Stimulated activated CD8-positive, alpha-beta memory T cell treated with anti-CD3 and anti-CD28 coated beads, Interleukin-7, amount 100 ng/mL, for 48 hours (primary cell): ENCODE results near the gene GTSF1L.
"Not testable (repeated sequence)": the region's sequence is repeated elsewhere in the genome, so short reads cannot be mapped to it uniquely, and the experiment has no call there.

Experiments
- DNase-seq, 2 donors: peaks; one replicate each; pipeline ENCODE4 v3.0.0-alpha.2; 2020; ENCODE audit warnings: low read depth in 1 of 2; ENCODE audit errors: extremely low read depth in 1 of 2

GTSF1L gene

DNA sequence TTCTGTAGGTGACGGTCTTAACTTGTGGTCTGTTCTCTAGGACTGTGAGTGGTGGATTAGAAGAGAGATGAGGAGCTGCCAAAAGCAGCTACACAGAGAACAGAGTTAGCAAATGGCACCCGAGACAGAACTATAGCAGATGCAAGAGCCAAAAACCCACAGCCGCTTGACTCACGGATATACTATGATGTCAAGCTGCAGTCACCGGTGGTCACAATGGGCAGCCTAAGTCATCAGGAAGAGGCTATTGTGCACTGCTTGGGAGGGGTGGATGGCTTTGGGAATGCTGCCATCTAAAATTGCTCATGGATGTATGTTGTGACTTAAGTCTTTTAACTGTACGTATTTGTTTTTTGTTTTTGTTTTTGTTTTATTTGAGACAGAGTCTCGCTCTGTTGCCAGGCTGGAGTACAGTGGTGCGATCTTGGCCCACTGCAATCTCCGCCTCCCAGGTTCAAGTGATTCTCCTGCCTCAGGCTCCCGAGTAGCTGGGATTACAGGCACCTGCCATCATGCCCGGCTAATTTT, at the start of gene GTSF1L:
TSS of gene GTSF1L (minus strand) at position 192 of the 528 bp plus-strand sequence. CDS start 308 bp downstream, outside the sequence.
- no peak for DNase-seq

DNA sequence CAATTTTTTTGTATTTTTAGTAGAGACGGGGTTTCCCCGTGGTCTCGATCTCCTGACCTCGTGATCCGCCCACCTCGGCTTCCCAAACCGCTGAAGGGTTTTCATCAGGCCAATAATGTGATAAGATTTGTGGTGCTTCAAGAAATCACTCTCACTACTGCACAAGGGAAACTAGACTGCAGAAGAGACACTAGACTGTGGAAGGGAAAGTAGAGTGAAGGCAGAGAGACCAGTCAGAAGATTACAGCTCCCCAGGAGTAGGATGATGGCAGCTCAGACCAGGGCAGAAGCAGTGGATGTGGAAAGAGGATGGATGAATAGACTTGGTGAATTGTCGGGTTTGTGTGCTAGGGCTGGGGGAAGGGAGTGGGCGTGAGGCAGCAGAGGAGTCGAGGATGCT, 48.0 kb upstream of the GTSF1L start:
- DNase-seq = no peak

DNA sequence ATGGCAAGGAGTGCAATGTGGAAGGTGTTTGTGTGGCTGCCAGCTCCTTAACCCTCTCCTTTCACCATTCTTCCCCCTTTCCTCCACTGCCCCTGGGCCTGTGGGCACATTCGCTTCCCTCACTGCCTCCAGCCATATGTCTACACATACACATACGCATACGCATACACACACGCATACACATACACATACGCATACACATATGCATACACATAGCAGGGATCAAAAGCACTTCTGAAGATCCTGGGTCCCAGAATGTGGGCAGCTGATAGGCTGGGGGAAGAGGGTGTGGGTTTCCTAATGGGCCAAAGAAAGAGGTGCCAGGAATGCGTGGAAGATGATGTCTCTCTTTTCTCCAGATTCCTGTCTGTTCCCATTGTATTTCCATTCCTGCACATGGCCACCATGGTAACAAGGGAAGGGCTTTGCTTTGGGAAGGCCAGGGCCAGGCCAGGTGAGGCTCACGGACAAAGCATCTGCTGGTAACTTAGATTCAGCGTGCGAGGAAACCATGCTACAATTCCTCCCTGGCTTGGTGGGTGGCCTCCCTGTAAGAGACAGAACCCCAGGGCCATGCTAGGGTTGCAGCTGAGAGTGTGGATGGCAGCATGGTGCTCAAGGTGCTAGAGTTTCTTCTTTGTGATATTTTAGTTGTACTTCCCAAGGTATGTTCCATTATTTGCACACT, 44.8 kb upstream of the GTSF1L start:
- no peak for DNase-seq

DNA sequence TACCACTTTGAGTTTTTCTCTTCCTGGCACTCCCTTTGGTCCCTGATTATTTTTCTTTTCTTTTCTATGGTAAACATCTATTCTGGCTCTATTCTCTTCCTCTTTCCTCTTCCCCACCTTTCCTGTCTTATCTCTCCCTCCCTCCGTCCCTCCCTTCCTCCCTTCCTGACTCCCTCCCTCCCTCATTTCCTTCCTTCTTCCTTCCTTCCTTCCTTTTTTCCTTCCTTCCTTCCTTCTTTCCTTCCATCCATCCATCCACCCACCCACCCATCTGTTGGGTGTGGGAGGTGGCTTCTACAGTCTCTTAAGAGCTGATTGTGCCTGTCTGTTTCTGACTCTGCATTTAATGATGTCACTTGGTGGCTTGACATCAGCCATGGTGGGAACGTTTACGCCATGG, 43.5 kb upstream of the GTSF1L start:
- no peak for DNase-seq

DNA sequence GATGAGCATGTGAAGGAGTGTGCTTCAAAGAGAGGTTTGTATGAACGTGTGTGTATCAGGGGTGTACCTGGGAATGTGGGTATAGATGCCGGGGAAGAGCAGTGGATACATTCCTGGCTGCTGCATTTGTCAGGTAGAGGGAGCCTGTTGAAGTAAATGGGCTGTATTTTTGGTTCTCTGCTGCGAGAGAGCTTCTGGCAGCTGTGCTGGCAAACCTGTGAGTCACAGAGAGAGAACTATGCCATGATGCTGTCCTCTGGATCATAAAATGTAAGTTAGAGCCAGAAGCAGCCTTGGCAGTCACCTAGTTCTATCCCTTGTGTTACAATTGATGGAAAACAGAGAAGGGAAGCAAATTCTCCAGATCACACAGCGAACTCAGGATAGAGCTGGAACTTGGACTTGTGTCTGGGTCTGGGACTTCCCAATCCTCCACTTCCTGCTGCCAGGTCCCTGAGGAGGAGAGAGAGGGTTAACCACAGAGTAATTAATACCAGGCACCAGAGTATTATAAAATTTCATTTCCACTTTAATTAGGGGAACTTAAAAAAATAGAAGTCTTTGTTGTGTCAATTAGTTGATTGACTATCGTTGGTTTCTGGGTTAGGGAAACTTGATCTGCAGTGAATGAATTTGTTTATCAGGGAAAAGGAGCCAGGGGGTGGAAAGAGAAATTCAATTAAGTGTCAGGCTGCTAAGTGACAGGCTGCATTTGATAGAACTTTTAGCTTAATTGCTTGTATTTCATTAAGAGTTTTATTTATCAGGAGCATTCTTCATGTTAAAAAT, 41.1 kb upstream of the GTSF1L start:
- DNase-seq = no peak

DNA sequence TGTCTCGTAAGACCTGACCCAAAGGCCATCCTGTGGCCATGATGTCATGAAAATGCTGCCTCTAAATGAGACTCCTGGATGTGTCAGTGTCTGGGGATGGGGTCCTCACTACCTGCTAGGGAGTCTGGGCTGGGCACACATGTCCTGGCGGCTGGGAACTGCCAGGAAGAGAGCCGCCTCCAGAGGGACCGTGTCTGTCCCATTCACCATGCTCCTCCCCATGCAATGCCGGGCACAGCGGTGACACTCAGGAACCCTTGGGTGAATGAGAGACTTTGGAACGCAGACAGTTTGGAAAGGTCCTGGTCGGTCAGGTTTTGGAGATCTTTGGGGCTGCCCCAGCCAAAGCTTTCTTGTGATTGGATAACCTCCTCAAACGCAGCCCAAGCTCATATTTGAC, 40.1 kb upstream of the GTSF1L start:
- no peak for DNase-seq

DNA sequence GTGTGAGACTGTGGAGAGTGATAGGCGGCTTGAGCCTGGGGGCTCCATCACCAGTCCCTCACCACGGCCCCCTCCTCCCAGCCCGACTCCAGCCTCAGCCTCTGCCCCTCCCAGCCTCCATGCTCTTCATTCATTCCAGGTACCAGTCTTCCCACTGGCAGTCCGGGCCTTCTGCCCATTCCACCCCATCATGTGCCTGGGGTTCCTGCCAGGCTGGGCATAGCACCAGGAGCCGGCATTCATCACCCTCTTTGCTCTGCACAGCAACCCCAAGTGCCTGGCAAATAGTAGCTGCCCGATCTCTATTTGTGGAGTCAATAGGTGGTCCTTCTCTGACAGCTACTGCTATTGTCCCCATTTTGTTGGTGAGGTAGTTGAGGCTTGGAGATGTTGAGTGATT, 39.6 kb upstream of the GTSF1L start:
- no peak for DNase-seq

DNA sequence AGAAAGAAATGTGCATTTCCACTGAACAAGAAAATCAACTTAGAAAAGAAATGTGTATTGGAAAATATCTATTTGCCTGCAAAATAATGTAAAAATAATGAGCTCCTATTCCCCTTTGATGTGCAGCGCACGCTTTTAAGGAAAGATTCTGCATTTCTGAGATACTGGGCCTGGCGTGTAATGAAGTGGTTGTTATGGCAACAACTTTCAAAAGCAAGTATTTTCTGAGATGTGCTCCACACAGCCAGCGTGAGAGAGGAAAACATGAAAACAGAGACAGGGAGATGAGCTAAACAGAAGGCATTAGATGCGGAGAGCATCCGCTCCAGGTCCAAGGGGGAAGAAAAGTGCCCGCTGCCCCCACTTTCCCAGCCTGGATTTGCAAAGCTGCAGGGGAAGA, 39.1 kb upstream of the GTSF1L start:
- no peak for DNase-seq

DNA sequence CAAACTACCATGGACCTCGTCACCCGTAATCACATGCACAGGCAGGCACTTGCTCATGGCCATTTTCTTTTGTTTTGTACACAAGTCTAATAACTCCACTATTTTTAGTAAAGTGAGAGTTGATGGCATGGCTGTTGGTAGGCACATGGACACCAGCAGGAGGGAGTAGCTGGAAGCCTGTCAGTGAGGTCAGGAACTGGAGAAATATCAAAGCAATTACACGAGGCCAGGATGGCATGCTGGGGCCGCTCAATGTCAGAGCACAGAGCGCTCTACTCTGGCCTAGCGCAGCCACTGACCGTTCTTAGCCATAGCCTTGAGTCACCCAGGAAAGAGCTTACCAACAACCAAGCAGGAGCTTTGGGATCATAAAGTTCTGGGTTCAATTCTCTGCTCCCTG, 36.1 kb upstream of the GTSF1L start:
- DNase-seq = no peak

DNA sequence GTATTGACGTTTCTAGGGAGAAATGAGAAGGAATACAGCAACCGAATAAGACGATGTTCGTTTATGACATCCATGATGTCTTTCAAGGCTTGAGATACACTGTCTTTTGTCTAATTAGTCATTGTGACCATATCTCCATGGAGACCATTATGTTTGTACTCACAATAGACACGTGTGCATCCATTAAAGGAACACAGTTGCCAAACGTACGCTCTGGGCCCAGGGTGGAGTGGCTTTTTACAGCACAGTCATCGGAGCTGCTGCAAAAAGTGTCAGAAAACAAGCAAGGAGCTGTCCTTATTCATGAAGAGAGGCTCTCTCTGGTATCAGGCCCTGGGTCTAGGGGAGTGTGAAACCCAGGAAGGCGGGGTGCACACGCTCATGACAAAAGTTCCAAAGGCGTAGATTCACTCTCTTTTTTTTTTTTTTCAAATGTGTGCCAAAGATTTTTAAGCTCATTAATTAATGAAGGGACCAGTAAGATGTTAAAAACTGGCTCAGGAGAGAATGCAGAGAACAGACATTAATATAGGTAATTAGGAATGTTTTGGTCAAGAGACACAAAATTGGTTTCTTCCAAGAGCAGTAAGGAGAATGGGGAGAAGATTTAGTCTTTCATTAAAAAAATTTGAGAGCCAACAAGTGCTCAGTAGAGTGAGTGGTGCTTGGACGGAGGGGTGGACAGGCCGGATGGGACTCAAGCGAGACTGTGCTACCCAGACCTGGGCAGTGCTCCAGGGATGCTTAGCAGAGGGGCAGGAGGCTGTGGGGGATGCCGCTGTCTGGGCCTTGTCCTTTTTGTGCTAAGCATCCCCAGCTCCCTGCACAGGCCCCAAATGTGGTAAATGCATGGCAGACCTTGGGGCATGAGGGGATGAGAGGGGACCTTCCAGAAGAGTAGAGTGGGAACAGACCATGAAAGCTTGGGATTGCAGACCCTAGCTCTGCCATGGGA, 34.9 kb upstream of the GTSF1L start:
- DNase-seq = no peak

DNA sequence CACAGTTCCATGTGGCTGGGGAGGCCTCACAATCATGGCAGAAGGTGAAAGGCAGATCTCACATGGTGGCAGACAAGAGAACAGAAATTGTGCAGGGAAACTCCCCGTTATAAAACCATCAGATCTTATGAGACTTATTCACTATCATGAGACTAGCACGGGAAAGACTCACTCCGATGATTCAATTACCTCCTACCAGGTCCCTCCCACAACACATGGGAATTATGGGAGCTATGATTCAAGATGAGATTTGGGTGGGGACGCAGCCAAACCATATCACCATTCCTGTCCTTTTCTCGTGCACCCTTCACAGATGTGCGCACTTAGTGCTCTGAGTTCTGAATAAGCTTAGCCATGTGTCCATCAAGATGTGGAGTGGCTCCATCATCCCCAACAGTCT, 31.1 kb upstream of the GTSF1L start:
- DNase-seq = not testable (repeated sequence)

DNA sequence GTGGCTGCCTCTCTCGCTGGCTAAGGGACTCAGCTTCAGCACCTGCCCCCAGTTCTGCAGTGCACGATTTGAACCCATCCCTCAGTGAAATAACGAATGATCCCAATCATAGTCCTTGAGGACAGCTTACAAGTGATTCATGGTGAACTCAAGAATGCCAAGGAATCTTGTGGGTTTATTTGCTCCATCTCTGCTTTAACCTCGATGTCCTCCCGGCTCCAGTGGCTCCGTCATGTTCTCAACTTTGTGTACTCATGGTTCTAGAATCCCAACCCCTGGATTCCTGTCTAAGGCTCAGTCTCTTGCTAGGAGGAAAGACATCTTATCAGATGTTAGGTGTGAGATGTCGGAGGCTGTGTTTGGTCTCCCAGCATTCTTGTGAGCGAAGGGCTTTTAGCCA, 29.0 kb upstream of the GTSF1L start:
- no peak for DNase-seq

DNA sequence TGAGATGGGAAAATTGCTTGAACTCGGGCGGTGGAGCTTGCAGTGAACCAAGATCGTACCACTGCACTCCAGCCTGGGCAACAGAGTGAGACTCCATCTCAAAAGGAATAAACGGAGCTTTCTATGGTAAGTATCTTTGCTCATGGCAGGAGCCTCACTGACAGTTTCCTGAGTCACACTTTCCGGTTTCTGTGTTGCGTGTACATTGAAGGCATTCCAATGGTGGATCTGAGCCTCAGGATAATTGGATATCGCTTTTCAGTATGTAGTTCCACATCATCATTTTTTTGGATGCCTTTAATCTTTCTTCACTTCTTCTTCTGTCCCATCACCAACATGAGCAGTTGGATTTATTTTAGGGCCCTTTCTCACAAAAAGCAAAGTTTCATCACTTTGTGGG, 28.6 kb upstream of the GTSF1L start:
- no peak for DNase-seq

DNA sequence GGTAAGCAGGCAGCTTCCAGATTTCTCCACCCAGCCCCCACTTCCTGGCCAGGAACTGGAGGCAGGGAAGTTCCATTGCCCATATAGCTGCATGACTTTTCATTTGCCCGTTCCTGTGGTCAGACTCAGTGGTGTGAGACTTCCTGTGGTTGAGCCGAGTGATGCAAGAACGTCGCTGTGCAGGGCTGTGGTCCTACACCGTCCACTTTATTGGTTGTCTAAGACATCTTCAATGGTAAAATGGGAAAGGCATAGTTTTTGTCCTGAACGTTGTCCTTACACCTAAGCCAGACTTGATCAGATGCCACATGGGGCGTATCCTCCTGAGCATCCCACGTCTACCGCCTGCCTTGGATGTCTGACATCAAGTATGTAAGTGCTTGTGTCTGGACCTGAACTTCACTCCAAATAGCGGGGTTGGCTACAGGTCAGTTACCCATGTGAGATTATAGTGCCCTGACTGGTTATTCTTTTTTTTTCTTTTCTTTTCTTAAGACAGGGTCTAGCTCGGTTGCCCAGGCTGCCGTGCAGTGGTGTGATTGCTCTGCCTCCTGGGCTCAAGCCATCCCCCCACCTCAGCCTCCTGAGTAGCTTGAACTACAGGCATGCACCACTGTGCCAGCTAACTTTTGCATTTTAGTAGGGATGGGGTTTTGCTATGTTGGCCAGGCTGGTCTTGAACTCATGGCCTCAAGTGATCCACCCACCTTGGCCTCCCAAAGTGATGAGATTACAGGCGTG, 25.9 kb upstream of the GTSF1L start:
- peak; percentile 43 to 59 for DNase-seq

DNA sequence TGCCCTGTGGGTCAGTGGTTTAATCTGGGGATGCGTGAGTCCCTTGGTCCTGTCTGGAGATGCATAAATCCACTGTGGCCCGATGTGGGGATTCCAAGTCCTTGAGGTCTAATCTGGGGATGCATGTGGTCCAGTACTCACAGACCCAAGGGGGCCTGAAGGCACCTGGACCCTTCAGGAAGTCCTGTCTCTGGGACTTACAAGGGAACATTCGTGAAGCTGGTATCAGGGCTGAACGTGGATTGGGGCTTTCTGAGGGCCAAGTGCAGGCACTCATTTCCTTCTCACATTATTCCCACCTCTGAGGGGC, 25.2 kb upstream of the GTSF1L start:
- DNase-seq = no peak

DNA sequence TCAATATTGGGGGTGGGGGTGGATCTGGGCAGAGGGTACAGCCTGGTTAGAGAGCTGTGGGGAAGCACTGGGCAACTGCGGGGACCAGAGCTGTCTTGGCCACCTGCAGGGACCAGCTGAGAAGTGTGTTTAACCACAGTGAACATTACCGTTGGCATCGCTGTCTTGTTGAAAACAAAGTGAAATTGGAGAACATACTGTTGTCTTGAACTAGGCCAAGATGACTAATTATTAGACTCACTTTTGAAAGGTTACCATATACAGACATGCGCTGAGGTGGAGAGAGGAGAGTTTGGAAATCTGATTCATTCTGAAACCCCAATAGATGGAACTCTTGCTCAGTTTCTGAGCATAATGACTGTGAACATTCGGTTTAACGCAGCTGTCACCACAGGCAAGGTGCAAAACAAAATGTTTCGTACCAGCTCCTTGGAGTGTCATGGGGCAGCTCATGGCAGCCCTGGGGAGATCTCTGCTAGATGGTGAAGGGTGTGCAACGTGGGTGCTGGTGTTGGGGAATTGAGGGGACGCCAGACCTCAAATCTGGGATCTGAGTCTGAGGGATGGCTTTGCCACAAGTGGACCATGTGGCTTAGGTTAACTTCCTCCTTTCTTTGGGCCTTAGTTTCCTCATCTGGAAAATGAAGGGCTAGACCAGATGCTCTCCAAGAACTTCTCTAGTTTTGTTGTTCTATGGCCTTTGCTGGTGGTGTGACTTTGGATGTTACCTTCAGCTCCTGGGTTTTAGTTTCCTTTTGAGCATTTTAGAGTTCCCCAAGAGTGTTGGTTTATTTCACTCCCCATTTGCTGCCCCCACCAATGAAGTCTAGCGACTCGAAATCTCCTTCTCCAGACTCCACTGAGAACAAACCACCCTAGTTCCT, 24.6 kb upstream of the GTSF1L start:
- DNase-seq = peak; percentile 35 to 68

DNA sequence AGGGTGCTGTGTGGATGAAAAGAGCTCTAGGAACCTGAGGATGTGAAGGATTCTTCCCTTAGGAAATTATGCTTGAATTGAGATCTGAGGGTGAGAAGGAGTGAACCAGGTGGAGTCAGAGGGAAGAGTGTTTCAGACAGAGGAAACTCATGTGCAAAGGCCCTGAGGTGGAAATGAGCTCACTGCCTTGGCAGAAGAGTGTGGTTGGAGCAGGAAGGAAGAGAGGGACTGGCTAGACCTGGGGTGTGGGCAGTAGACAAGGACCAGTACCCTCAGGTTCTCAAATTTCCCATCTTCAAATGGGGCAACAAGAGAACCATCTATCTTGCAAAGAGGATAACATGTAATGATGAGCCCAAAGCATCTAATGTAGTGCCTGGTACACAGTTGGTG, 24.0 kb upstream of the GTSF1L start:
- no peak for DNase-seq

DNA sequence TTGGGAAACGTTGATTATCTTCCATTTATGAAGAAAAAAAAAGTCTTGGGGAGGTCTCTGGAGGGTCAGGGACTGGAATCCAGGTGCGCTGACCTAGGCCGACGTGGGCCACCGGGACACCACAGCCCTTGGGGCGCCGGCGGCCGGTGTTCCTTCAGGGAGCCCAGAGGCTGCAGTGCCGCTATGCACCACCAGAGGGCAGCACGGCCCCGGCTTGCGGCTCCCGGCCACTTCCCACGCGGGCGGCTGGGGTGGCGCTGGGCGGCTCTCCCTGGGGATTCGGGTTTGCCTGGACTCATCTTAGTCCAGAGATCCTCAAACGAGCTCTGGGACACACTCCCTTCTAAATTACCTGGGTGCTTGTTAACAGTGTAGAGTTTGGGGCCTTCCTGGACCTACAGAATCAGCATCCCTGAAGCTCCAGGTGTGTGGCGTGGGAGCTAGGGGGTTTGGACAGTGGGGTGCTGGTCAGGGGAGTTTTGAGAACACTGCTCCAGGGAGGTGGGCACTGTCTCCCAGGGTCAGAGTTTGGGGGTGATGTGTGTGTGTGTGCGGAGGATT, 23.0 kb upstream of the GTSF1L start:
- peak; percentile 62 to 64 for DNase-seq

DNA sequence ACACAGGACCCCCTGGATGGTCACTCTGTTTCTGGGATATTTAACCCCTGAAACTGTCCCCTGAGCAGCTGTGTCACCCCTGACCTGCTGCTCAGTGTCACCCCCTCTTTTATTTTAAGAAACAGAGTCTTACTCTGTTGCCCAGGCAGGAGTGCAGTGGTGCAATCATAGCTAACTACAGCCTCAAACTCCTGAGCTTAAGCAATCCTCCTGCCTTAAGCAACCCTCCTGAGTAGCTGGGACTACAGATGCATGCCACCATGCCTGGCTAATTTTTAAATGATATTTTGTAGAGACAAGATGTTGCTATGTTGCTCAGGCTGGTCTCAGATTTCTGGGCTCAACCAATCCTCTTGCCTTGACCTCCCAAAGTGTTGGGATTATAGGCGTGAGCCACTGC, 21.5 kb upstream of the GTSF1L start:
- no peak for DNase-seq
